Measurements from ENCODE around the gene MBD3L1.

MBD3L1 gene

DNA sequence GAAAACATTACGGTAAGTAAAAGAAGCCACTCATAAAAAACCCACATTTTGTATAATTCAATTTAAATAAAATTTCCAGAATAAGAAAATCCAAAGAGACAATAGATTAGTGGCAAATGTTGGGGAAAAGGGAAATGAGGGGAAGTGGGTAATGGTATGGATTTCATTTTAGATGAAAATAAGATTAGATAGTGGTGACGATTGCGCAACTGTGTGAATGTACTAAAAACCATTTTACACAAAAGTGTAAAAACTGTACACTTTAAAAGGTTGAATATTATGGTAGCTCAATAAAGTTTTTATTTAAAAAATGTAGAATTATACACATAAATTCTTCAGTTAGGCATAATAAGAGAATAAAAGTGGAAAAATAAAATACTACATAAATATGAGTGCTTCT lies 3.7 kb downstream of the MBD3L1 start:
- TF ChIP-seq, protein P1, sequence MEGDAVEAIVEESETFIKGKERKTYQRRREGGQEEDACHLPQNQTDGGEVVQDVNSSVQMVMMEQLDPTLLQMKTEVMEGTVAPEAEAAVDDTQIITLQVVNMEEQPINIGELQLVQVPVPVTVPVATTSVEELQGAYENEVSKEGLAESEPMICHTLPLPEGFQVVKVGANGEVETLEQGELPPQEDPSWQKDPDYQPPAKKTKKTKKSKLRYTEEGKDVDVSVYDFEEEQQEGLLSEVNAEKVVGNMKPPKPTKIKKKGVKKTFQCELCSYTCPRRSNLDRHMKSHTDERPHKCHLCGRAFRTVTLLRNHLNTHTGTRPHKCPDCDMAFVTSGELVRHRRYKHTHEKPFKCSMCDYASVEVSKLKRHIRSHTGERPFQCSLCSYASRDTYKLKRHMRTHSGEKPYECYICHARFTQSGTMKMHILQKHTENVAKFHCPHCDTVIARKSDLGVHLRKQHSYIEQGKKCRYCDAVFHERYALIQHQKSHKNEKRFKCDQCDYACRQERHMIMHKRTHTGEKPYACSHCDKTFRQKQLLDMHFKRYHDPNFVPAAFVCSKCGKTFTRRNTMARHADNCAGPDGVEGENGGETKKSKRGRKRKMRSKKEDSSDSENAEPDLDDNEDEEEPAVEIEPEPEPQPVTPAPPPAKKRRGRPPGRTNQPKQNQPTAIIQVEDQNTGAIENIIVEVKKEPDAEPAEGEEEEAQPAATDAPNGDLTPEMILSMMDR (IDR thresholded peaks at IDR 0.05) = no peak
- H3K27ac ChIP-seq = no peak overlapping the region
- DNase-seq (ENCODE audit: low spot score) = no peak
- H3K4me3 ChIP-seq = no peak overlapping the region

DNA sequence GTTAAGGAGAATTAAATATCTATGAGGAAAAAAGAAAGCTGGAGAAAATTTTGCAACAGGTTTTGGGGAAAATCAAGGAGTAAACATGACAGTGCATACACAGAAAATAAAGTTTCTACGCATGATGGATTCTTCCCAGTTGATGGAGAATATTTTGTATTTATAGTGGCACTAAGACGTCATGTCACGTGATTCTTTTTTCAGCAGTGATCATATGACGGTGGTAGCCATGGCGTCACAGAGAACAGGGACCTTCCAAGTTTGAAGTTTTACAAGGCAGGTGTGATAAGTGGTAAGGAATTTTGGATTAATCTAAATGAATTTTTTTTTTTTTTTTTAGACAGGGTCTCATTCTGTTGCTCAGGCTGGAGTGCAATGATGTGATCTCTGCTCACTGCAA lies 8.5 kb downstream of the MBD3L1 start:
- no peak overlapping the region for H3K4me3 ChIP-seq
- H3K27ac ChIP-seq = no peak overlapping the region
- no peak for DNase-seq (ENCODE audit: low spot score)
- TF ChIP-seq, protein P1 (IDR thresholded peaks at IDR 0.05) = no peak

DNA sequence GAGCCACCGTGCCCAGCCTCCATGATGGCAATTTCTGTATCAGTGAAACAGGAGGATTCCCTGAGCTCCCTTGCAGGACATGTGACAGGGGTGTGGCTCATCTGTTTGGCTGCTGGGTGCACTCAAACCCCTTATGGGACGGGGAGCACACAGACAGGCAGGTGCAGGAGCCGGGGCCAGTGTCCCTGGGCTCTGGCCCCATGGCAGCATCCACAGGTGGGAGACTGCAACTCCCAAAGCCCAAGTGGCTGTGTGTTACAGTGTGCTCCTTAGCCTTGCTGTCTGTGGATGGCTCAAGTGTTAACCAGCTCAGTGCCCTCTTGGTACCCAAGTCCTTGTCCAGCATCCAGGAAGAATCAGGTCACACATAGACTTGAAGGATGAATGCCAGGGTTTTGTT lies 14.6 kb downstream of the MBD3L1 start:
- no peak for DNase-seq (ENCODE audit: low spot score)
- no peak overlapping the region for H3K4me3 ChIP-seq
- TF ChIP-seq, protein P1 (IDR thresholded peaks at IDR 0.05) = no peak
- H3K27ac ChIP-seq = no peak overlapping the region

DNA sequence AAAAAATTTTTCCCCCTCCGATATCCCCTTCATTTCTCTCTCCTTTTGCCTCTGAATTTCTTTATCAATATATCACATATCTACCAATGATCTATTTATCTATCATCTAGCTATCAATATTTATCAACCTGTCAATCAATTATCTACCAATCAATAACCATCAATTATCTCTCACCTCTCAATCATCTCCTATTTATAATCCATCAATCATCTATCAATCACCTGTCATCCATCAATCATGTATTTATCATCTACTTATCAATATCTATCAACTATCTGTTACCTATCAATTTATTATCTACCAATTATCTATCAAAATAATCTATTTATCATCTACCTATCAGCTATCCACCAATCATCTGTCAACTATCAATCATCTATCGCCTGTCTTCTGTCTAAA lies 17.1 kb downstream of the MBD3L1 start:
- no peak overlapping the region for H3K4me3 ChIP-seq
- DNase-seq (ENCODE audit: low spot score) = no peak
- TF ChIP-seq, protein P1 (IDR thresholded peaks at IDR 0.05) = no peak
- H3K27ac ChIP-seq = no peak overlapping the region

DNA sequence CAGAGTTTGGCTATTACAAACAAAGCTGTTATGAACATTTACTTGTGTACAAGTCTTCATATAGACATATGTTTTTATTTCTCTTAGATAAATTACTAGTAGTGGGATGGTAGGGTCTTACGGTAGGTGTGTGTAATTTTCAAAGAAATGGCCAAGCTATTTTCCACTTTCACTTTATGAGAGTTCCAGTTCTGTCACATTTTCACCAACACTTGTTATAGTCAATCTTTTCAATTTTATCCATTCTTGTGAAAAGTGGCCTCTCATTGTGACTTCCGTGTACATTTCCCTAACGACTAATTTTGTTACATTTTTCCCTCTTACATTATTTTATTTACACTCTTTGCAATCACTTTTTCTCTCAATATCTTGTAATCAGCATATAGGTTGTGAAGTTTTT lies 18.3 kb downstream of the MBD3L1 start:
- TF ChIP-seq, protein P1 (IDR thresholded peaks at IDR 0.05) = no peak
- H3K27ac ChIP-seq = no peak overlapping the region

DNA sequence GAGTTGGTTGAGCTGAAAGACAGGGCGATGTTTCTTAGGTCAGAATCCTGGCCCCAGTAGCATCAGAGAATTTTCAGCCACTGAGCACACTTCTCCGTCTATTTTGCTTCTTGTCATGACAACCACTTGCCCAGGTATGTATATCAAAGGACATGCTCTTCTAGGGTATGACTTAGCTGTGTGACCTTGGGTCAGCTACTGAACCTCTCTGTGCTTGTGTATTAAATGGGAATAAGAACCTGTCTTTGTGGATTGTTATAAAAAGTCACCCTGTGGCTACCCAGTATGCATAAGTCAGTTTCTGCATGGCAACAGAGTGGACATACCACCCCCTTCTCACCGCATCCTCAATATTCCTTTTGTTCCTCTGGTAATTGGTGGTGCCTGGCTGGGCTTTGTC lies 26.1 kb downstream of the MBD3L1 start:
- TF ChIP-seq, protein P1 (IDR thresholded peaks at IDR 0.05) = no peak
- no peak overlapping the region for H3K27ac ChIP-seq
- no peak overlapping the region for H3K4me3 ChIP-seq
- no peak for DNase-seq (ENCODE audit: low spot score)

More for the DNA sequence above, 18.3 kb downstream of the MBD3L1 start:
- no peak overlapping the region for H3K4me3 ChIP-seq
- DNase-seq (ENCODE audit: low spot score) = no peak

DNA sequence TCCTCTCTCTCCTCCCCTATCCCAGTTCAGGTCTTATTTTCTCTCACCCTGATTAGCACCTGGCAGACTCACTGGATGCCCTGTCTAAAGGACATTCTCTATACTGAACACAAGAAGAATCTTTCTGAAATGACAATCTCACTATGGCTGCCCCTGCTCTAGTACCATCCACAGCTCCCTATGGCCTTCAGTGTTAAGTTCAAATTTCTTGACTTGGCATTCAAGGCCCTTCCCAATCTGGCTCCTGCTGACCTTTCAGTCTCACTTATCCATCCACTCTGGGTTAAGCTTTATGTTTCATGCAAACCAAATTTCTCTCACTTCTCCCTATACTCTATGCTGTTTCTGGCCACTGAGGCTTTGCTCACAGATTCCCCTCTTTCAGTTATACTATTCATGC lies 34.2 kb downstream of the MBD3L1 start:
- H3K4me3 ChIP-seq = no peak overlapping the region
- TF ChIP-seq, protein P1 (IDR thresholded peaks at IDR 0.05) = no peak
- H3K27ac ChIP-seq = no peak overlapping the region
- DNase-seq (ENCODE audit: low spot score) = no peak
